ENCODE measurements around the gene C2orf49. TPM values are rescaled to one million over a fixed set of nuclear protein-coding genes. Genes with fewer than 3 reads are reported as not detected.

The C2orf49 gene
- total and polyA plus RNA-seq, 9 of the 15 experiments (the other 6 are each of a cell fraction or from before 2014, with no cell fraction given), result 17.9 to 38.2 (median 25.6) TPM

DNA sequence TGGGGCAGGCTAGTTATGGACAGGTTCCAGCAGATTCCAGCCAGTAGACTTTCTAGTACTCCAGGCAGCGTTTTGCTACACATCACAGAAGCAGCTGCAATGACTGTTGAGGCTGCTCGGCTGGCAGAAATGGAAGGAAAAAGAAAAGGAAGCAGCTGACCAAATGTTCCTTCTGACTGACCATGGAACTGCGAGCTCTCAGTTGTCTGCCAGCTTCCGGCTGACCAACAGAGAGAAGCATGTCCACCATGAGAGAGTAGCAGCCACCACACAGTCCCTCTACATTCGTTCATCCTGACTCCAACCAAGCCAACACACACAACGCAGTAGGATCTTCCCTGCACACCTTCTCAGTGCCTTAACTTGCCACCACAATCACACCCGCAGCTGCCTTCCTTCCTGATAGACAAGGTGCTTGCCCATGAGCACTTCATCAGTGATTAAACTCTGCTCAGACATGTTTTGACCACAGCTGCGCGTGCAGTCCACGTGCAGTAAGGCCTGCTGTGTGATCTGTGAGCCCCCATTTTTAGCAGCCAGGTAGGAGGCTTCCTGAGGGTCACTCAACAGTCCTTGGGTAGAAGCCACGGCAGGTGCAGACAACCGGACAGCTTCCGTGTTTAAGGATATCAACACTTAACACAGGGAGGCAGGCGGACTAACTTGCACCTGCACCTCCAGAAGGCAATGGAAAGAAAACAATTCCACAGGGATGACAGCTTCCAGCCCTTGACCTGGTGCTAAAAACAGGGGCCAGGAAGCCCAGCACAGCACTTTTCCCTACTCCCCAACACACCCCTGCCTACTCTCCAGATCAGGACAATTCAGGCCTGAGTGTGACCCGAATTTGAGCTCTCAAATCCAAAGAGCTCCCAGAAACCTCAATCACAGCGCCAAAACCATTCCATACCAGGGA, 8.8 kb upstream of the C2orf49 start (continued):
- TF ChIP-seq ZNF239 (CRISPR knock-in tag; IDR thresholded peaks at IDR 0.05) (peak; percentile 100), ZNF316 (IDR thresholded peaks at IDR 0.05) (peak; percentile 3; the same call in 1 of the 2 replicates), L3MBTL2 (IDR thresholded peaks at IDR 0.05) (peak; percentile 60; the same call in 1 of the 2 replicates), BCOR (IDR thresholded peaks at IDR 0.05) (peak; percentile 91), FOXJ2 (tag; IDR thresholded peaks at IDR 0.05) (0 out of 2 replicates have a peak, but pooled peaks have one; percentile 13), FOXA3 (CRISPR knock-in tag; conservative IDR thresholded peaks at IDR 0.05 in 1 of 2, IDR thresholded peaks at IDR 0.05 in 1 of 2) (peak in 1 of 2 experiments; percentile 48; a peak in 1 of 4 replicates), RCOR1 (IDR thresholded peaks at IDR 0.05; ENCODE audit: borderline replicate concordance in 1 of 2, low read depth in 2 of 2, low read length in 2 of 2) (peak in 1 of 2 experiments; percentile 14; a peak in 1 of 4 replicates), SNRNP70 (optimal IDR thresholded peaks at IDR 0.05; ENCODE audit: low read depth, low read length) (no peak), ESRRA (IDR thresholded peaks at IDR 0.05; ENCODE audit: borderline replicate concordance, low read depth) (peak; percentile 41; the same call in 1 of the 2 replicates), TEAD4 (IDR thresholded peaks at IDR 0.05; ENCODE audit: low read length) (no peak), TEAD4 (CRISPR knock-in tag; IDR thresholded peaks at IDR 0.05; ENCODE audit: borderline replicate concordance) (no peak), EP400 (IDR thresholded peaks at IDR 0.05) (peak; percentile 14; the same call in 1 of the 2 replicates), XRCC3 (IDR thresholded peaks at IDR 0.05) (no peak), MYC (IDR thresholded peaks at IDR 0.05; ENCODE audit: low read depth, low read length) (no peak), MYC (CRISPR knock-in tag; IDR thresholded peaks at IDR 0.05; ENCODE audit: borderline replicate concordance, low read depth) (no peak), HDGF (IDR thresholded peaks at IDR 0.05) (peak; percentile 64; the same call in 1 of the 2 replicates), JUND (IDR thresholded peaks at IDR 0.05; ENCODE audit: borderline replicate concordance, low read depth, low read length) (no peak), JUND (tag; IDR thresholded peaks at IDR 0.05; ENCODE audit: borderline replicate concordance, low read depth, low read length) (0 out of 3 replicates have a peak, but pooled peaks have one; percentile 18), CBFB (CRISPR knock-in tag; IDR thresholded peaks at IDR 0.05) (0 out of 2 replicates have a peak, but pooled peaks have one; percentile 33), ZNF311 (CRISPR knock-in tag; IDR thresholded peaks at IDR 0.05) (no peak)
- TF ChIP-seq, protein P1, sequence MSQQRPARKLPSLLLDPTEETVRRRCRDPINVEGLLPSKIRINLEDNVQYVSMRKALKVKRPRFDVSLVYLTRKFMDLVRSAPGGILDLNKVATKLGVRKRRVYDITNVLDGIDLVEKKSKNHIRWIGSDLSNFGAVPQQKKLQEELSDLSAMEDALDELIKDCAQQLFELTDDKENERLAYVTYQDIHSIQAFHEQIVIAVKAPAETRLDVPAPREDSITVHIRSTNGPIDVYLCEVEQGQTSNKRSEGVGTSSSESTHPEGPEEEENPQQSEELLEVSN (IDR thresholded peaks at IDR 0.05; ENCODE audit: borderline replicate concordance in 1 of 2, extremely low read depth in 1 of 2, insufficient read depth in 1 of 2, insufficient read length in 1 of 2, low read depth in 1 of 2, low read length in 1 of 2, poor library complexity in 1 of 2, severe bottlenecking in 1 of 2), result peak; percentile 31 to 54
- TF ChIP-seq, protein P2, sequence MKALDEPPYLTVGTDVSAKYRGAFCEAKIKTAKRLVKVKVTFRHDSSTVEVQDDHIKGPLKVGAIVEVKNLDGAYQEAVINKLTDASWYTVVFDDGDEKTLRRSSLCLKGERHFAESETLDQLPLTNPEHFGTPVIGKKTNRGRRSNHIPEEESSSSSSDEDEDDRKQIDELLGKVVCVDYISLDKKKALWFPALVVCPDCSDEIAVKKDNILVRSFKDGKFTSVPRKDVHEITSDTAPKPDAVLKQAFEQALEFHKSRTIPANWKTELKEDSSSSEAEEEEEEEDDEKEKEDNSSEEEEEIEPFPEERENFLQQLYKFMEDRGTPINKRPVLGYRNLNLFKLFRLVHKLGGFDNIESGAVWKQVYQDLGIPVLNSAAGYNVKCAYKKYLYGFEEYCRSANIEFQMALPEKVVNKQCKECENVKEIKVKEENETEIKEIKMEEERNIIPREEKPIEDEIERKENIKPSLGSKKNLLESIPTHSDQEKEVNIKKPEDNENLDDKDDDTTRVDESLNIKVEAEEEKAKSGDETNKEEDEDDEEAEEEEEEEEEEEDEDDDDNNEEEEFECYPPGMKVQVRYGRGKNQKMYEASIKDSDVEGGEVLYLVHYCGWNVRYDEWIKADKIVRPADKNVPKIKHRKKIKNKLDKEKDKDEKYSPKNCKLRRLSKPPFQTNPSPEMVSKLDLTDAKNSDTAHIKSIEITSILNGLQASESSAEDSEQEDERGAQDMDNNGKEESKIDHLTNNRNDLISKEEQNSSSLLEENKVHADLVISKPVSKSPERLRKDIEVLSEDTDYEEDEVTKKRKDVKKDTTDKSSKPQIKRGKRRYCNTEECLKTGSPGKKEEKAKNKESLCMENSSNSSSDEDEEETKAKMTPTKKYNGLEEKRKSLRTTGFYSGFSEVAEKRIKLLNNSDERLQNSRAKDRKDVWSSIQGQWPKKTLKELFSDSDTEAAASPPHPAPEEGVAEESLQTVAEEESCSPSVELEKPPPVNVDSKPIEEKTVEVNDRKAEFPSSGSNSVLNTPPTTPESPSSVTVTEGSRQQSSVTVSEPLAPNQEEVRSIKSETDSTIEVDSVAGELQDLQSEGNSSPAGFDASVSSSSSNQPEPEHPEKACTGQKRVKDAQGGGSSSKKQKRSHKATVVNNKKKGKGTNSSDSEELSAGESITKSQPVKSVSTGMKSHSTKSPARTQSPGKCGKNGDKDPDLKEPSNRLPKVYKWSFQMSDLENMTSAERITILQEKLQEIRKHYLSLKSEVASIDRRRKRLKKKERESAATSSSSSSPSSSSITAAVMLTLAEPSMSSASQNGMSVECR (CRISPR knock-in tag; IDR thresholded peaks at IDR 0.05), result peak; percentile 57

All from K562 (cell line).